Right lobe of liver (tissue), 4 donors: Measurements from ENCODE around the gene ABHD1.

Experiments
- CTCF ChIP-seq, 4 donors: fragments of 200-600 bp in 3 of 4; fragments of 450-650 bp in 1 of 4; IDR thresholded peaks; one replicate each; pipeline versions ENCODE4 v1.5.1 to v1.8.0; 2016 to 2022; ENCODE audit warnings: antibody characterized with exemption in 4 of 4, mild to moderate bottlenecking in 2 of 4
- POLR2A ChIP-seq: fragments of 450-650 bp; IDR thresholded peaks from one replicate; pipeline ENCODE4 v1.6.1; 2017; ENCODE audit warnings: antibody characterized with exemption, mild to moderate bottlenecking
- donor health status: DM: no; HTN: no; CAD: no.
- donor health status: DM: no; HTN: no; CAD: no.
- donor health status: DM: no; HTN: yes; CAD: no.

GRCh38 chr2:27122791-27123190 is 824 bp upstream of the ABHD1 start:
- TF ChIP-seq POLR2A (no peak), CTCF (IDR thresholded peaks at IDR 0.05) (no peak)
